Astrocyte (in vitro differentiated cells and primary cell): ENCODE measurements around the gene NKX1-1.

ENCODE experiments used
- CTCF ChIP-seq: IDR thresholded peaks from 2 replicates; pipeline ENCODE4 v1.5.1; 2011; ENCODE audit warnings: low read depth, mild to moderate bottlenecking, inconsistent platforms, low read length, moderate library complexity; ENCODE audit not compliant: insufficient read depth
- EZH2 ChIP-seq: IDR thresholded peaks from 2 replicates; pipeline ENCODE4 v1.6.1; 2012; ENCODE audit warnings: mild to moderate bottlenecking, low read length, inconsistent platforms; ENCODE audit not compliant: insufficient read depth

DNA sequence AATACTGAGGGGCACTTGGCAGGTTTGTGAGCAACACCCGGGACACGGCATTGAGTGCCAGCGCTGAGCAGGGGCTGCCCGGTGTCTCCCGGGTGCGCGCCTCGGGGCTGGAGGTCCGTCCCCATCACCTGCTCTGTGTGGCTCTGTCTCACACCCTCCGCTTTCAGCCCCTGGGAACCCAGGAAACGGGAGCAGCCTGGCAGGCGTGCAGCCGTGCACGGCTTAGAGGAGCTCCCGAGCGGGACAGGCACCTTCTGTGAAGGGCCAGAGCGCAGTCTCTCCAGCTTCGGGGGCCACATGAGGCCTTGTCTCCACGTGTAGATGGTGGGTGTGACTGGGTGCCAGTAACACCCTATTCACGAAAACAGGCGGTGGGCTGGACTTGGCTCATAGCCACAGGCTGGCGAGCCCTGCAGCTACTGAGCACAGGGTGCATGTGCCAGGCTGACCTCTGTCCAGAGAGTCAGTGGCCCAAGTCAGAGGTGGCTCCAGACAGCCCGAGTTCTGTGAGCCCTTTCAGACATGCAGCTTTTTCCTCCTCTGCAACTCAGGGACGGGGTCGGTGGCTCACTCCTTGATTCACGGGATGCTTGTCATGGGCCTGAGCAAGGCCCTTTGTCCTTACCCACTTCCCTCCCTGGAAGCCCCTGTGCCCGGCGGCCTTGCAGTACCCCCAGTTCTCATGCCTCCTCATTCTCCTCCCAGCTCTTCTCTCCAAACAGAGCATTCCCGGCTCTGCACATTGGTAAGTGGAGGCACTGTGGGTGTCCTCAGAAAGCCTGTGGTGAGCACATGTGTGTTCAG is 35.7 kb downstream of the NKX1-1 start:
- TF ChIP-seq CTCF (no peak), EZH2 (no peak)
